ENCODE results near the gene SPX. TPM values are rescaled to one million over a fixed set of nuclear protein-coding genes. Genes with fewer than 3 reads are reported as not detected.

SPX gene
- total and polyA plus RNA-seq, 11 donors: 1.8 to 20.0 (median 12.8) TPM

DNA sequence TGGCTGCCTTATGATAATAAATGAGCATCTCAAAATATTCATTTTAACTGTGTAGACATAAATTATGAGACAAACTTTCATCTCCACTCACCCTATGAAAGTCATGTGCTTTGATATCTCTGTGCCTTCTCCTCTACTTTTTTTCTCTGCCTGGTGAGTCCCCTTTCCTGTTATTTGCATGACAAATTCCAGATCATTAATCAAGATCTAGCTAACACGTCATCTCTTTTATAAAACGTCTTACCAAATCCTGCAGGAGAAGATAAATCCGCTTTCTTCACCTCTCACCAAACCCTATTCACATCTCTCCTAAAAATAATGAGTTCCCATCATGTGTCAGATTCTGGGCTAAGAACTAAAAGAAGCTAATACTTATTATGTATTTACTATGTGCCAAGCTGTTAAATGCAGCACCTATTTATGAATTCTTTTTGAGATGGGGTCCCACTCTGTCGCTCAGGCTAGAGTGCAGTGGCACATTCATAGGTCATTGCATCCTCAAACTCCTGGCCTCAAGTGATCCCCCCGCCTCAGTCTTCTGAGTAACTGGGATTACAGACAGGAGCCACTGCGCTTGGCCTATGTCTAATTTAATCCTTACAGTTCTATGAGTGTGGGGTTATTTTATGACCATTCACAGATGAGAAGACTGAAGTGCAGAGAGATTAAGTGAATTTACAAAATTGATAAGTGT lies 26.7 kb downstream of the SPX start:
- intact Hi-C loops (cut with DNase I): no loop called here
- H3K27ac ChIP-seq: peak overlapping the region in 8 of 12 donors; percentile 50 to 81 (median 67)

DNA sequence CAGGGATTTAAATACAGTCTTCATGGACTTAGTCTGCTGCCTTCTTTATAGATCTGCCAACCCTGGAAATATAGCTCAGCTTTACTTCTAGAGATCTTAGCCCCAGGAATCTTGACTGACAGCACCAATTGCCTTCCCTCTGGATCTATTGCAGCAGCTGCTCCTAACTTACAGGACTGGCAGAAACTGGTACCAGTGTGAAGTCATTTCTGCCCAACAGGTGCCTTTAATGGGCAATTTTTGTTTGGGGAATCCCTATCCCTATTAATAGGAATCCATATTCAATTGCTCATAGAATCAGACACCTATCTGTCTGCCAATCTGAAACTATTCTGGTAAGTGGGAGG lies 27.2 kb downstream of the SPX start:
- TF ChIP-seq CTCF (IDR thresholded peaks at IDR 0.05): no peak
- TF ChIP-seq POLR2A (IDR thresholded peaks at IDR 0.05): no peak
- Histone ChIP-seq H3K36me3 (no peaks in the 10 kb centered on the region), H3K4me1 (peaks cover 0 to 17% (median 9%) of the 10 kb centered on the region in 12 donors), H3K27me3 (no peaks in the 10 kb centered on the region), H3K27ac (no peak overlapping the region), H3K4me3 (no peak overlapping the region), H3K9me3 (no peaks in the 10 kb centered on the region)
- intact Hi-C loops (cut with DNase I): no loop called here
- no peak for DNase-seq
- no peak for ATAC-seq

More for the DNA sequence above, 26.7 kb downstream of the SPX start:
- ATAC-seq (no peak), DNase-seq (no peak)
- WGBS, 4 donors: 67 to 74% (median 68%) methylated on average over 6 of the region's 6 CpGs
- Histone ChIP-seq H3K27me3 (no peaks in the 10 kb centered on the region), H3K4me3 (no peak overlapping the region), H3K4me1 (peaks cover 0 to 17% (median 9%) of the 10 kb centered on the region in 12 donors), H3K9me3 (no peaks in the 10 kb centered on the region), H3K36me3 (no peaks in the 10 kb centered on the region)
- no peak for TF ChIP-seq POLR2A (IDR thresholded peaks at IDR 0.05)
- TF ChIP-seq CTCF (IDR thresholded peaks at IDR 0.05): no peak

DNA sequence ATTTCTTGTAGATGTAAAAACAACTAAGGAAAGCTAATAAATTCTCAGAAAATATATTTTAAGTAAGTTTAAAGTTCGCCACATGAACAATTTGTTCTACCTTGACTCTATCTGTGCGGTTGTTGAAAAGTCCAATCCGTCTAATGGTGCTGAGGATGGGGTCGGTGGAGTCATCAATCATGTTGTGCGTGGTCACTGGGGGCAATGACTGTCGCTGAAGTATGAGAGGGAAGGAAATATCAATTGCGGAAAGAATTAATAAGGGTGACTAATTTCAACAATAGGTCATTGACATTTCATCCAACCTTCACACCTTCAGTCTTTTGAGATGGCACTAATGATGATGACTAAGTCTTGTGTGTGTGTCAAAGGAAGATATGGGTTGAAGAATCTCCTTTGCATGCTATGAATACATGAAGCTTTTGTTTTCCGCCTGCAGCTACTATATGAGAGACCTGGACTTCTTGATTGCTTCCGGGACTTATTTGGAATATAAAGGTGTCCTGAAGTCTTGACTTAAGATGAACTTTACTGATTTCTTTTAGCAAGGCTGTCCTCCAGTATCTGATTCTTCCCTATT lies 32.1 kb downstream of the SPX start:
- DNase-seq (no peak), ATAC-seq (no peak)
- no peak overlapping the region for H3K4me3 ChIP-seq
- H3K27me3 ChIP-seq: no peaks in the 10 kb centered on the region
- H3K4me1 ChIP-seq: no peaks in the 10 kb centered on the region
- intact Hi-C loops (cut with DNase I): no loop called here
- H3K27ac ChIP-seq: no peak overlapping the region
- H3K9me3 ChIP-seq: no peaks in the 10 kb centered on the region
- TF ChIP-seq CTCF (IDR thresholded peaks at IDR 0.05) (no peak), POLR2A (IDR thresholded peaks at IDR 0.05) (no peak)
- no peaks in the 10 kb centered on the region for H3K36me3 ChIP-seq
- WGBS, 4 donors: 82 to 92% (median 86%) methylated on average over 9 of the region's 9 CpGs

DNA sequence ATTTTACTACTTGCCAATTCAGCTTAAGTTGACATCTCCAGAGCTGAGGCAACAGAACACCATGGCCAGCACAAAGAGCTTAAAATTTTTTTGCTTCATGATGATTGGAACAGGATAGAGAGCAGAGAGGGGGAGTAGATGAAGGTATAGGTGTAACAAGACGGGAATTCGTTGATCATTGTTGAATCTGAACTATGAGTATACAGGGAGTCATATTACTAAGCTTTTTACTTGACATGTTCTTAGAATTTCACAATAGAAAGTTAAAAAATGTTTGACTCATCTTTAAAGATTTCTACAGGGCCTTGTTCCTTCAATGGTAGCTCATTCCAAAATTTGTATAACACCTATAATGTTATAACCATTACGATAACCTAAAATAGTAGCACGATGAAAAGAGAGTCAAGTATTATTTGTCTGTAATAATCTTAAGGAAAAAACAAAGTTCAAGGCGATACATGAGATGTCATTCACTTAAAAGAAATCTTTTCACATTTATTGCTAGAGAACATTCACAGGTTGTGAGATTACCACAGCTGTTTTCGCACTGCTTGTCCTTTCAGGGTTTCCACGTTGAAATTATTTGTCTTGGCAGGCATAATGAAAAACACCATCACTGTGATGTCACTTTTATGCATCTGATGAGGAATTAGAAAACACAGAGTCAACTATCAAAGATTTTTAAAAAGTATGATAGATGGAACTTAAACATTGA lies 33.9 kb downstream of the SPX start:
- Histone ChIP-seq H3K9me3 (no peaks in the 10 kb centered on the region), H3K4me1 (no peaks in the 10 kb centered on the region), H3K27ac (peak overlapping the region in 1 of 12 donors; percentile 47), H3K4me3 (no peak overlapping the region), H3K36me3 (no peaks in the 10 kb centered on the region), H3K27me3 (no peaks in the 10 kb centered on the region)
- DNase-seq (no peak), ATAC-seq (peak in 2 of 4 donors; percentile 56 to 66)
- TF ChIP-seq POLR2A (IDR thresholded peaks at IDR 0.05) (no peak), CTCF (IDR thresholded peaks at IDR 0.05) (no peak)
- 58 to 81% (median 72%) methylated on average over 7 of the region's 7 CpGs for WGBS, 4 donors
- intact Hi-C loops (cut with DNase I): no loop called here
